Activated CD8-positive, alpha-beta memory T cell treated with anti-CD3 and anti-CD28 coated beads, Interleukin-2, amount 50 U/mL, for 4 hours (primary cell): ENCODE data around the gene LRRD1.
"Not testable (repeated sequence)": the region's sequence is repeated elsewhere in the genome, so short reads cannot be mapped to it uniquely, and the experiment has no call there.

Experiments
- DNase-seq: peaks from one replicate; pipeline ENCODE4 v3.0.0-alpha.2; 2020

Gene LRRD1

DNA sequence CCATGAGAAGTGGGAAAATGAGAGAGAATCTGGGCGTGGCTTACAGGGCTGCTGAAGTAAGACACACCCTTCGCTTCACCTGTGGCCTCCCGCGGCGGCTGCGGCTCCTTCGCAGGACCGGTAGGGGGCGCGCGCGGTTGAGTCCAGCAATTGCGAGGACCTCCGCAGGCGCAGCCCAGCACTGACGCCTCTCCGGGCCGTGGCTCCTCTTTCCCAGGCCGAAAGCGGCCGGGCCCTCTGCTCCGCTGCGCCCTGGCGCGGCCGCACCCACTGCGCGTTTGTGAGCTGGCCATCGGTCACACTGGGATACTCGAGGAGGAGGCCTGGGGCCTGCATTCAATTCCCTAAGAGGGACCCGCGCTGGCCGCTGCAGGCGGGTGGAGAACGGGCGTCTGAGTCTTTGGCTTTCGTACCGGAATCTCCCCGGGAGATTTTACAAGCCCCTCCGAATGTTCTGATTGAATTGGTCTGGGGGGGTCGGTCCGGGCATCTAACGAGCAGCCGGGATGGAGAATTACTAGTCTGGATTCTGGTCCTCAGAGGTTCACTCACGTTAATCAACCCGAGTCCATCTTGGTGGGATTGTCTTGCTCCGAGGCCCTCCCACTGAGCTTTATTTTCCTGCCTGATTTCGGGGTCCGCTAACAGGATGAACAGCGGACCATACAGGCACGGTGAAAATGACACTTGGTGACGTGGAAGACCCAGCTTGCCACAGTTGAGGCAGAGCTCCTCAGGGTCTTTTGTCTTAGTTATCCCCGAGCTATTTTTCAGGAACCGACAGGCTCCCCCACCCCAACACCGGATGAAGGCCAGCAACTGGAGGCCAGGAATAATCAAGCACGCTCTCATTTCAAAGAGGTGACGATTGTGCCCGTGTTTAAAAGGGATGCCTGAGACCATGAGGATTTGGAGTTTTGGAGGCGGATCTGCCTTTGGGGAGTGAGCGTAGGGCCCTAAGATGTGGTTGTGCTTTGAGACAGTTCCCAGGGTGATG lies at the start of gene LRRD1:
TSS of gene LRRD1 (minus strand) at position 215 of the 997 bp plus-strand sequence. CDS start 13,940 bp downstream, outside the sequence.
- peak; percentile 92 for DNase-seq

DNA sequence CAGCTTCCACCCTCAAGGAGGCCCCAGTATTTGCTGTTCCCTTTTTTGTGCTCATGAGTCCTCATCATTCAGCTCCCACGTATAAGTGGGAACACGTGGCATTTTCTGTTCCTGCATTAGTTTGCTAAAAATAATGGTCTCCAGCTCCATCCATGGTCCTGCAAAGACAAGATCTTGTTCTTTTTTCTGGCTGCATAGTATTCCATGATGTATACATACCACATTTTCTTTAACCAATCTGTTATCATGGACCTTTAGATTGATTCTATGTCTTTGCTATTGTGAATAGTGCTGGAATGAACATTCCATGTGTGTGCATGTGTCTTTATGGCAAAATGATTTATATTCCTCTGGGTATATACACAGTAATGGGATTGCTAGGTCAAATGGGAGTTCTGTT lies 49.8 kb upstream of the LRRD1 start:
- no peak for DNase-seq

DNA sequence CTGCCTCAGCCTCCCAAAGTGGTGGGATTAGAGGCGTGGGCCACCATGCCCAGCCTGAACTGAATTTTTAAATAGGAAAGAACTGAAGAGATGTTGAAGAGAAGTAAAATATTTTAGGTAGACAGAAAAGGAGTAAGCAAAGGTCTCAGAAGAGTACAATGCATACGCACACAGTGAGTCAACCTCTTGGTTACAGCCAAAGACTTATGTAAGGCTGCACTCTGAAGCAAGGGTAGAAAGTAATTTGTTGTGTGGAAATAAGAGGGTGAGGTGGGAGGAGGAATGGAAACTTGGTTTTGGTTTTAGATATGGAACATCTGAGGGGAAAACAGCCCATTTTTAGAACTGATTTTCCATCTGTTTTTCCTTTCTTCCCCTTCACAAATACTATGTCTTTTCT lies 49.2 kb upstream of the LRRD1 start:
- no peak for DNase-seq

GRCh38 chr7:92226981-92227380 lies 48.0 kb upstream of the LRRD1 start:
- DNase-seq: no peak

GRCh38 chr7:92221766-92222165 lies 42.8 kb upstream of the LRRD1 start:
- DNase-seq: no peak

GRCh38 chr7:92206672-92207071 lies 27.7 kb upstream of the LRRD1 start:
- DNase-seq: no peak

- no peak for DNase-seq
Observed at GRCh38 chr7:92205987-92206386, 27.0 kb upstream of the LRRD1 start.

DNA sequence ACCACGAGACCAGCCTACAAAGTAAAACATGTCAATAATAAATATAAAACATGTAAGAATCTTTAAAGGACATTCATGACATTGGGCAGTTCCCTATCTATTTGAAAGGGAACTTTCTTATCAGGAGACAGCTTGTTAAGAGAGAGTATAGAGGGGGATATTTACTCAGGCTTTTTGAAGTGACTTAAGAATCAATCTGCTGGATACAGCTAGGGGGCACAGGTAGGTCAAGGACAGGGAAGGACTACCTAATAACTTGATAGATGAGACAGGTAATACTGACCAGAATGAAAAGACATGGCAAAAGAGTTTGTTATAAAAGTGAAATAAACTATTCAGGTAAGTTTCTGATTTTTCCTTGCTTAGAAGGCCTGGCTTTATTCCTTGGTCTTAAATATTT lies 21.8 kb upstream of the LRRD1 start:
- DNase-seq: no peak

DNA sequence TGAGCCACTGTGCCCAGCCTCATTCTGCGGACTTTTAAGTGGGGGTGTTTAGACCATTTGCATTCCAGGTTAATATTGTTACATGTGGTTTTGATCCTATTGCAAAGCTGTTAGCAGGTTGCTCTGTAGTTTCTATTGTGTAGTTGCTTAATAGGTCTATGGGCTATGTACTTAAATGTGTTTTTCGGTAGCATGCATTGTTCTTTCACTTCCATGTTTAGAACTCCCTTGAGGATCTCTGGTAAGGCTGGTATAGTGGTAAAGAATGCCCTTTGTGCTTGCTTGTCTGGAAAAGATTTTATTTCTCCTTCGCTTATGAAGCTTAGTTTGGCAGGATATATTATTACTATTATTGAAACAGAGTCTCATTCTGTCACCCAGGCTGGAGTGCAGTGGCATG lies 13.4 kb upstream of the LRRD1 start:
- no peak for DNase-seq

DNA sequence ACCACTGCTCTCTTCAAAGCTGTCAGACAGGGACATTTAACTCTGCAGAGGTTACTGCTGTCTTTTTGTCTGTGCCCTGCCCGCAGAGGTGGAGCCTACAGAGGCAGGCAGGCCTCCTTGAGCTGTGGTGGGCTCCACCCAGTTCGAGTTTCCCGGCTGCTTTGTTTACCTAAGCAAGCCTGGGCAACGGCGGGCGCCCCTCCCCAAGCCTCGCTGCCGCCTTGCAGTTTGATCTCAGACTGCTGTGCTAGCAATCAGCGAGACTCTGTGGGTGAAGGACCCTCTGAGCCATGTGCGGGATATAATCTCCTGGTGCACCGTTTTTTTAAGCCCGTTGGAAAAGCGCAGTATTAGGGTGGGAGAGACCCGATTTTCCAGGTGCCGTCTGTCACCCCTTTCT lies 10.3 kb upstream of the LRRD1 start:
- DNase-seq: not testable (repeated sequence)

DNA sequence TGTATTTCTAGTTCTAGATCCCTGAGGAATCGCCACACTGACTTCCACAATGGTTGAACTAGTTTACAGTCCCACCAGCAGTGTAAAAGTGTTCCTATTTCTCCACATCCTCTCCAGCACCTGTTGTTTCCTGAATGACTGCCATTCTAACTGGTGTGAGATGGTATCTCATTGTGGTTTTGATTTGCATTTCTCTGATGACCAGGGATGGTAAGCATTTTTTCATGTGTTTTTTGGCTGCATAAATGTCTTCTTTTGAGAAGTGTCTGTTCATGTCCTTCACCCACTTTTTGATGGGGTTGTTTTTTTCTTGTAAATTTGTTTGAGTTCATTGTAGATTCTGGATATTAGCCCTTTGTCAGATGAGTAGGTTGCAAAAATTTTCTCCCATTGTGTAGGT lies 5.4 kb upstream of the LRRD1 start:
- not testable (repeated sequence) for DNase-seq

- no peak for DNase-seq
Observed at GRCh38 chr7:92177362-92177761, 1.6 kb downstream of the LRRD1 start.

GRCh38 chr7:92169529-92169928 lies 9.4 kb downstream of the LRRD1 start:
- DNase-seq: not testable (repeated sequence)

DNA sequence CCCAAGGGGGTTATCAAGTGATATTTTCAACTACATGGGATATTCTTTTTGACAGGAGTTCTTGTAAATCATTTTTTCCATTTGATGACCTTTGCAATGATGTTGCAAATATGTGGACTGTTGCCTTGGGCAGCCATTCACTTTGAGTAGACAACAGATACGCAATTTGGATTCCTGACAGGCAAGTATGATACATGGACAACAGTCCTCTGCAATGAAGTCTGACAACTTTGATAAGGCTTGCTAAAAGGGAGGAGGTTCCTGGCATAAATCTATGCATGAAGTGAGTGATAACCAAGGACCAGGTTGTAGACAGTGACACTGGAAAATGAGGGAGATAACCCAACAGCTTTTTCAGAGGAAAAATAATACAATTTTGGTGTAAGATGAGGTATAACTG lies 17.7 kb downstream of the LRRD1 start:
- no peak for DNase-seq

DNA sequence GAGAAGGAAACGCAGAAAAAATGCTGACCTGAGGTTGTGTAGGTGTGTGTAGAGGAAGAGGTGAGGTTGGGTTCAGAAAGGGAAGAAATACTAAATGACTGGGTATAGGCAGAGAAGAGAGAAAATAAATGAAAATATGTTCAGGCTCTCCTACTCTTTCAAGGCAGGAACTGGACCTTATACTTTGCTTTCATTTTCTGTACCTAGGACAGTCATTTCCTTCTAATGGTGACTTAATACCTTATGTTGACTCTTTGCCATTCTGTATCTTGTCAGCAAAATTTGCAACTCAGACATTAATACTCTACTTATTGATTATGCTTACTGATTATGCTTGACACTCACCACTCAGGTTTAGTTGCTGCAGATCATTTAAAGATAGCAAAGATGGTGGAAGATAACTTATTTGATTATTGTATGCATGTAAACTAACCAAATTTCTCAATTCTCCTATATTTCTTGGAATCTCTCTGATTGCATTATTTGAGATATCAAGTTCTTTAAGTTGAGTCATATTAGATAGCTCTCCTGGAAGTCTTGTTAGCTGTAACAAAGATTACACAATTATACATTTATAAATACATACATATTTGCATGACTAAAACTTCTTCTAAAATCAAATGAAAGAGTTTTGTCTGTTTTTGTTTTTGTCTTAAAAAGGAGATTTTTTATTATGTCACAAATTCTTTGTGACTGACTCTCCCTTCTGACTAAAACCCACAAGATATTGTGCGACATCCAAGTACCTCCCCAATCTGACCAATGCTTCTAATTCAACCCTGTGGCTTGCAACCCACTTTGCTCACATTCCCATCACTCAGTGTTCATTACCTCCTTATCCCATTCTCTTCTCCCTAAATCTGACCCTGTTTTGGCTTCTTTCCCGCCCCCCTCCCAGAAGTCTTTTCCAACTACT lies 20.0 kb downstream of the LRRD1 start:
- no peak for DNase-seq

DNA sequence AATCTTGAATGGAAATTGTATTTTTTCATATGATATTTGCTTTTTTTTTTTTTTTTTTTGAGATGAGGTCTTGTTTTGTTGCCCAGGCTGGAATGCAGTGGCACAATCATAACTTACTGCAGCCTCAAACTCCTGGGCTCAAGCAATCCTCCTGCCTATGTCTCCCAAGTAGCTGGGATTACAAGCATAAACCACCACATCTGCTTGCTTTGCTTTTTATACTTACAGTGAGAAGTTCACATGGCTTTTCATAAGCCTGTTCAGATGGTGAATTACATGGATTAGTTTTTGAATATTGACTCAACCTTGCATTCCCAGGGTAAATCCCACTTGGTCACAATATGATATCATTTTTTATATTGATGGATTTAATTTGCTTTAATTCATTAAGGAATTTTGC lies 22.0 kb downstream of the LRRD1 start:
- no peak for DNase-seq

GRCh38 chr7:92155108-92155739 lies 23.7 kb downstream of the LRRD1 start:
- DNase-seq: no peak

DNA sequence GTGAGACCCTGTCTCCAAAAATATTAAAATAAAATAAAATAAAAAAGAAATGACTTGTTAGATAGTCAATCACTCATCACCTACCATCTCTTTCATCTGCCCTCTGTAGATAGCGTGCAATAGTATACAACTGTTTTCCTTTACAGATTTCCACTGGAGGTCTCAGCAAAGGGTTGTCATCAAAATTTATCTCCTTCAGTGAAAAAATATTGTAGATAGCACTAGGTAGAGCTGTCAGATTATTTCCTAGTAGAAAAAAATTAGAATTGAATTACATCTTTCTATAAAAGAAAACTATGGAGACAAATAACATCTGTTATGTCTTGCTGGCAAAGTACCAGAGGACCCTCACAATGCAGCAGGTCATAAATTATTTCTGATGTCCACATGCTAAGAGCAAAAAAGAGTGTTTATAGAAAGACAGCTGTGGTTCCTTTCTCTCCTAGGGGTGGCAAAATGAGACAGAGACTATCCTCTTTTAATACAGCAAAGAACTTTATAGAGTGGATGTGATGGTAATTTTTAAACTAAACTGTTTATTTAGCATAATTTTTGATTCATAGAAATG lies 28.4 kb downstream of the LRRD1 start:
- DNase-seq: no peak

DNA sequence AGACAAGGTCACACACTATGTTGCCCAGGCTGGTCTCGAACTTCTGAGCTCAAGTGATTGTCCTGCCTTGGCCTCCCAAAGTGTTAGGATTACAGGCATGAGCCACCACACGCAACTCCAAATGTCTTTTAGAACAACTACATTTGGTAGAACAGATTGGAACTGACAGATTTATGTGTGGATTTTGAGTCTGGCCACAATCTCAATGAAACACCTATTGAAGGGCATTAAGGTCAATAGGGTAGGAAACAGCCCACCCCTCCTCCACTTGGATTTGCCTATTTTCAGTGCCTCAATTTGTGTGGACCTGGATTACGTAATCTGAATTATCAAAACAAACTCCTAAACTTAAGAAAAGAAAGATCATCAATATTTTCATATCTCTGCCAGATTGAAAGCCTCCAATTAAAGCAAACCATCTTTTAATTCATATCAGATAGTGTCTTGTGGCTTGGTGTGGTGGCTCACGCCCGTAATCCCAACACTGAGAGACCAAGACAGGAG lies 29.2 kb downstream of the LRRD1 start:
- DNase-seq: no peak

DNA sequence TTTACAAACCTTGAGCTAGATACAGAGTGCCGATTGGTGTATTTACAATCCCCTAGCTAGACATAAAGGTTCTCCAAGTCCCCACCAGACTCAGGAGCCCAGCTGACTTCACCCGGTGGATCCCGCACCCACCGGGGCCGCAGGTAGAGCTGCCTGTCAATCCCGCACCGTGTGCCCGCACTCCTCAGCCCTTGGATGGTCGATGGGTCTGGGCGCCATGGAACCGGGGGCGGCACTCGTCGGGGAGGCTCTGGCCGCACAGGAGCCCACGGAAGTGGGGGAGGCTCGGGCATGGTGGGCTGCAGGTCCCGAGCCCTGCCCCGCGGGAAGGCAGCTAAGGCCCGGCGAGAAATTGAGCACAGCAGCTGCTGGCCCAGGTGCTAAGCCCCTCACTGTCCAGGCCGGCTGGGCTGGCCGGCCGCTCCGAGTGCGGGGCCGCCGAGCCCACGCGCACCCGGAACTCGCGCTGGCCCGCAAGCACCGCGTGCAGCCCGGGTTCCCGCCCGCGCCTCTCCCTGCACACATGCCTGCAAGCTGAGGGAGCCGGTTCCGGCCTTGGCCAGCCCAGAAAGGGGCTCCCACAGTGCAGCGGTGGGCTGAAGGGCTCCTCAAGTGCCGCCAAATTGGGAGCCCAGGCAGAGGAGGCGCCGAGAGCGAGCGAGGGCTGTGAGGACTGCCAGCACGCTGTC lies 35.6 kb downstream of the LRRD1 start:
- DNase-seq: not testable (repeated sequence)

DNA sequence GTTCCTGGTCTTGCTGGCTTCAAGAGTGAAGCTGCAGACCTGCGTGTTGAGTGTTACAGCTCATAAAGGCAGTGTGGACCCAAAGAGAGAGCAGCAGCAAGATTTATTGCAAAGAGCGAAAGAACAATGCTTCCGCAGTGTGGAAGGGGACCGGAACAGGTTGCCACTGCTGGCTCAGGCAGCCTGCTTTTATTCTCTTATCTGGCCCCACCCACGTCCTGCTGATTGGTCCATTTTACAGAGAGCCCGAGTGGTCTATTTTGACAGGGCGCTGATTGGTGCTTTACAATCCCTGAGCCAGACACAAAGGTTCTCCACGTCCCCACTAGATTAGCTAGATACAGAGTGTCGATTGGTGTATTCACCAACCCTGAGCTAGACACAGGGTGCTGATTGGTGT lies 36.2 kb downstream of the LRRD1 start:
- DNase-seq: not testable (repeated sequence)

- DNase-seq: no peak
Observed at GRCh38 chr7:92141161-92141560, 37.8 kb downstream of the LRRD1 start.
